H9 (cell line): ENCODE data around the gene UCKL1. TPM values are rescaled to one million over a fixed set of nuclear protein-coding genes. Genes with fewer than 3 reads are reported as not detected.

Source experiments
- DNase-seq: peaks from one replicate; pipeline ENCODE4 v3.0.0-alpha.2; 2017
- H2AFZ ChIP-seq: one replicate; pipeline ENCODE4 v1.6.1; 2013; ENCODE audit warnings: mild to moderate bottlenecking, low read length, control low read depth, moderate library complexity
- H2AK5ac ChIP-seq: 2 replicates; pipeline ENCODE4 v1.6.1; 2013; ENCODE audit warnings: low read length, control low read depth, mixed read lengths; ENCODE audit not compliant: insufficient read length
- H2BK120ac ChIP-seq: one replicate; pipeline ENCODE4 v1.6.1; 2013; ENCODE audit warnings: low read depth, mild to moderate bottlenecking, low read length, control low read depth, inconsistent platforms; ENCODE audit not compliant: poor library complexity, severe bottlenecking
- H2BK12ac ChIP-seq: 2 replicates; pipeline ENCODE4 v1.6.1; 2013; ENCODE audit warnings: low read length, control low read depth, mixed read lengths, low read depth; ENCODE audit not compliant: insufficient read length
- H2BK15ac ChIP-seq: 2 replicates; pipeline ENCODE4 v1.6.1; 2013; ENCODE audit warnings: low read depth, low read length, control low read depth
- H2BK20ac ChIP-seq: one replicate; pipeline ENCODE4 v1.6.1; 2013; ENCODE audit warnings: low read depth, mild to moderate bottlenecking, low read length, control low read depth, inconsistent platforms; ENCODE audit not compliant: poor library complexity, severe bottlenecking
- H2BK5ac ChIP-seq: 2 replicates; pipeline ENCODE4 v1.6.1; 2013; ENCODE audit warnings: low read length, control low read depth, mixed read lengths; ENCODE audit not compliant: insufficient read length
- H3K14ac ChIP-seq: 2 replicates; pipeline ENCODE4 v1.6.1; 2013; ENCODE audit warnings: low read length, control low read depth; ENCODE audit not compliant: insufficient read depth
- H3K18ac ChIP-seq: 2 replicates; pipeline ENCODE4 v1.6.1; 2013; ENCODE audit warnings: low read depth, mild to moderate bottlenecking, mixed read lengths, low read length, control low read depth; ENCODE audit not compliant: insufficient read length
- H3K23ac ChIP-seq: 2 replicates; pipeline ENCODE4 v1.6.1; 2013; ENCODE audit warnings: low read length, control low read depth, mixed read lengths, low read depth; ENCODE audit not compliant: insufficient read length
- H3K23me2 ChIP-seq: 2 replicates; pipeline ENCODE4 v1.6.1; 2013; ENCODE audit warnings: low read depth, mild to moderate bottlenecking, mixed read lengths, low read length, control low read depth; ENCODE audit not compliant: insufficient read length, poor library complexity, severe bottlenecking
- H3K27ac ChIP-seq: 2 replicates; pipeline ENCODE4 v1.5.1; 2013; ENCODE audit warnings: low read length, control low read depth, mixed read lengths, low read depth; ENCODE audit not compliant: insufficient read length
- H3K27me3 ChIP-seq: 2 replicates; pipeline ENCODE4 v1.6.1; 2013; ENCODE audit warnings: low read length, control low read depth, inconsistent platforms; ENCODE audit not compliant: insufficient read depth
- H3K4ac ChIP-seq: 2 replicates; pipeline ENCODE4 v1.6.1; 2013; ENCODE audit warnings: low read depth, mild to moderate bottlenecking, control low read depth, inconsistent platforms, low read length, moderate library complexity
- H3K4me1 ChIP-seq: 2 replicates; pipeline ENCODE4 v1.6.1; 2013; ENCODE audit warnings: low read length, control low read depth, inconsistent platforms; ENCODE audit not compliant: insufficient read depth
- H3K4me2 ChIP-seq: 2 replicates; pipeline ENCODE4 v1.6.1; 2013; ENCODE audit warnings: low read length, control low read depth, mixed read lengths; ENCODE audit not compliant: insufficient read length, insufficient read depth
- H3K56ac ChIP-seq: 2 replicates; pipeline ENCODE4 v1.6.1; 2013; ENCODE audit warnings: low read depth, mild to moderate bottlenecking, mixed read lengths, low read length, control low read depth; ENCODE audit not compliant: insufficient read length
- H3K79me1 ChIP-seq: 2 replicates; pipeline ENCODE4 v1.6.1; 2013; ENCODE audit warnings: low read depth, mild to moderate bottlenecking, moderate library complexity, low read length, control low read depth, inconsistent platforms; ENCODE audit not compliant: insufficient read depth, poor library complexity, severe bottlenecking
- H3K79me2 ChIP-seq: 2 replicates; pipeline ENCODE4 v1.6.1; 2013; ENCODE audit warnings: low read length, control low read depth, inconsistent platforms; ENCODE audit not compliant: insufficient read depth
- H3K9ac ChIP-seq: 2 replicates; pipeline ENCODE4 v1.6.1; 2013; ENCODE audit warnings: low read length, control low read depth, mixed read lengths; ENCODE audit not compliant: insufficient read length; ENCODE audit errors: extremely low read depth
- H3K9me3 ChIP-seq: one replicate; pipeline ENCODE4 v1.6.1; 2013; ENCODE audit warnings: low read depth, low read length, inconsistent platforms; ENCODE audit not compliant: control insufficient read depth
- H3T11ph ChIP-seq: one replicate; pipeline ENCODE4 v1.6.1; 2013; ENCODE audit warnings: mild to moderate bottlenecking, low read length, control low read depth, inconsistent platforms
- H4K20me1 ChIP-seq: one replicate; pipeline ENCODE4 v1.6.1; 2013; ENCODE audit not compliant: control insufficient read depth, insufficient read length, insufficient read depth
- H4K5ac ChIP-seq: 2 replicates; pipeline ENCODE4 v1.6.1; 2013; ENCODE audit warnings: low read depth, mild to moderate bottlenecking, mixed read lengths, low read length, control low read depth; ENCODE audit not compliant: insufficient read length
- H4K8ac ChIP-seq: replicated peaks from 2 replicates; pipeline ENCODE4 v1.6.1; 2013; ENCODE audit warnings: low read length, control low read depth, mixed read lengths, low read depth; ENCODE audit not compliant: insufficient read length
- H4K91ac ChIP-seq: 2 replicates; pipeline ENCODE4 v1.6.1; 2013; ENCODE audit warnings: low read depth, mild to moderate bottlenecking, moderate library complexity, mixed read lengths, low read length, control low read depth; ENCODE audit not compliant: insufficient read length
- H3K27ac Mint-ChIP-seq, 3 experiments: 2 replicates in 2 of 3; 3 replicates in 1 of 3; pipeline ENCODE4 v1.8.0; 2020 to 2021; ENCODE audit warnings: mixed read lengths in 3 of 3, mild to moderate bottlenecking in 1 of 3, moderate library complexity in 1 of 3
- H3K27me3 Mint-ChIP-seq: 2 replicates; pipeline ENCODE4 v1.8.0; 2021; ENCODE audit warnings: low read depth, mild to moderate bottlenecking, moderate library complexity, mixed read lengths
- H3K36me3 Mint-ChIP-seq, 3 experiments: 2 replicates in 2 of 3; 3 replicates in 1 of 3; pipeline ENCODE4 v1.8.0; 2020 to 2021; ENCODE audit warnings: low read depth in 3 of 3, mixed read lengths in 3 of 3; ENCODE audit not compliant: insufficient read depth in 1 of 3
- H3K4me1 Mint-ChIP-seq, 2 experiments: 2 replicates each; pipeline ENCODE4 v1.8.0; 2020; ENCODE audit warnings: mixed read lengths in 2 of 2
- H3K4me3 Mint-ChIP-seq, 2 experiments: 2 replicates in 1 of 2; 3 replicates in 1 of 2; pipeline ENCODE4 v1.8.0; 2020 to 2021; ENCODE audit warnings: mild to moderate bottlenecking in 2 of 2, mixed read lengths in 2 of 2, moderate library complexity in 1 of 2
- H3K9me3 Mint-ChIP-seq, 2 experiments: 2 replicates in 1 of 2; 3 replicates in 1 of 2; pipeline ENCODE4 v1.8.0; 2020; ENCODE audit warnings: mild to moderate bottlenecking in 2 of 2, mixed read lengths in 2 of 2, moderate library complexity in 1 of 2
- CTCF ChIP-seq: fragments of 200-600 bp; sonication (generic); conservative IDR thresholded peaks from 3 replicates; pipeline ENCODE4 v1.8.0; 2021; ENCODE audit warnings: antibody characterized with exemption, mild to moderate bottlenecking
- whole genome bisulfite sequencing: extraction: QIAGEN DNeasy Blood & Tissue Kit; methylation state at CpG from one replicate; pipeline ENCODE4 v1.1.7; 2013; ENCODE audit warnings: missing lambda C conversion rate, low lambda C conversion rate, mixed read lengths; ENCODE audit not compliant: insufficient read length; ENCODE audit errors: extremely low coverage; 5-methylcytosine and 5-hydroxymethylcytosine counted together
- total RNA-seq: library from RNA; stranded (reverse); gene quantifications from 2 replicates; pipeline ENCODE4 v1.2.1, GENCODE V29; 2021

UCKL1 gene
- total RNA-seq, 1 experiment from 2014 or later: 40.9 TPM

- no peak overlapping the region for H3K23ac ChIP-seq
- H3K27ac ChIP-seq: no peak overlapping the region
- H3K23me2 ChIP-seq: peaks cover 11% of the 10 kb centered on the region
- DNase-seq: peak; percentile 32
- H2BK20ac ChIP-seq: no peak overlapping the region
- H3K9me3 ChIP-seq: peaks cover 32% of the 10 kb centered on the region
- H4K91ac ChIP-seq: no peak overlapping the region
- no peaks in the 10 kb centered on the region for H4K20me1 ChIP-seq
- H3K79me1 ChIP-seq: no peaks in the 10 kb centered on the region
- Mint-ChIP-seq H3K36me3 (peaks cover 7 to 34% (median 24%) of the 10 kb centered on the region in 3 experiments), H3K27me3 (peaks cover 14% of the 10 kb centered on the region), H3K4me3 (peak overlapping the region; percentile 82 to 85), H3K27ac (peak overlapping the region in 1 of 3 experiments; percentile 92; a peak in 2 of 7 replicates), H3K9me3 (peaks cover 2 to 10% of the 10 kb centered on the region in 2 experiments; a peak in 3 of 5 replicates), H3K4me1 (peaks cover 18 to 22% of the 10 kb centered on the region in 2 experiments)
- H3K18ac ChIP-seq: no peak overlapping the region
- no peak overlapping the region for H2BK15ac ChIP-seq
- H2BK120ac ChIP-seq: no peak overlapping the region
- H2BK12ac ChIP-seq: no peak overlapping the region
- H2BK5ac ChIP-seq: no peak overlapping the region
- H3K4me1 ChIP-seq: no peaks in the 10 kb centered on the region; the same call in 1 of the 2 replicates
- no peak for TF ChIP-seq CTCF
- H3K9ac ChIP-seq: no peak overlapping the region
- H2AFZ ChIP-seq: no peak overlapping the region
- no peak overlapping the region; the same call in 1 of the 2 replicates for H3K14ac ChIP-seq
- no peak overlapping the region for H3T11ph ChIP-seq
- H3K4me2 ChIP-seq: peak overlapping the region; percentile 49
- no peak overlapping the region for H4K8ac ChIP-seq
- no peaks in the 10 kb centered on the region; the same call in 1 of the 2 replicates for H3K27me3 ChIP-seq
- H3K4ac ChIP-seq: no peak overlapping the region
- no peak overlapping the region for H2AK5ac ChIP-seq
- no peaks in the 10 kb centered on the region for H3K79me2 ChIP-seq
- H3K56ac ChIP-seq: no peak overlapping the region
- WGBS: no CpG with 5 or more reads among the region's 70 CpGs
- H4K5ac ChIP-seq: no peak overlapping the region
Observed at GRCh38 chr20:63968928-63969760, 12.9 kb upstream of the UCKL1 start.
